Measurements from ENCODE around the gene AK2.

DNA sequence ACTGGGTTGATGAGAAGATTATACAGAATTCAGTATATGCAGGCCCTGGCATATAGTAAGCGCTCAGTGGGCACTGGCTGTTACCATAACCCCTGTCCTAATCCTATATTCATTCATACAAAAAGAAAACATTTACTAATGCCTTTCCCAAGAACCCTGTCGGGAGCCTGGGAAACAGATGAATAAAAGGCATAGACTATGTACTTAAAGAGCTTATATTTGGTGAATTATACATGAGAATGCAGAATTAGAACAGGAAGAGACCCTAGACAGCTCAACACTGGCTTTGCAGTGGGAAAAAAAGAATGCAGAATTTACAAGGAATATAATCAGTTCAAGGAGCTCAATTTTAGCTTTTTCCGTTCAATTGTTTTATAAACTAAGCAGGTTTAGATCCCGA is 10.9 kb downstream of the AK2 start:
- TF ChIP-seq POLR2A (IDR thresholded peaks at IDR 0.05) = no peak
- TF ChIP-seq, protein P1, sequence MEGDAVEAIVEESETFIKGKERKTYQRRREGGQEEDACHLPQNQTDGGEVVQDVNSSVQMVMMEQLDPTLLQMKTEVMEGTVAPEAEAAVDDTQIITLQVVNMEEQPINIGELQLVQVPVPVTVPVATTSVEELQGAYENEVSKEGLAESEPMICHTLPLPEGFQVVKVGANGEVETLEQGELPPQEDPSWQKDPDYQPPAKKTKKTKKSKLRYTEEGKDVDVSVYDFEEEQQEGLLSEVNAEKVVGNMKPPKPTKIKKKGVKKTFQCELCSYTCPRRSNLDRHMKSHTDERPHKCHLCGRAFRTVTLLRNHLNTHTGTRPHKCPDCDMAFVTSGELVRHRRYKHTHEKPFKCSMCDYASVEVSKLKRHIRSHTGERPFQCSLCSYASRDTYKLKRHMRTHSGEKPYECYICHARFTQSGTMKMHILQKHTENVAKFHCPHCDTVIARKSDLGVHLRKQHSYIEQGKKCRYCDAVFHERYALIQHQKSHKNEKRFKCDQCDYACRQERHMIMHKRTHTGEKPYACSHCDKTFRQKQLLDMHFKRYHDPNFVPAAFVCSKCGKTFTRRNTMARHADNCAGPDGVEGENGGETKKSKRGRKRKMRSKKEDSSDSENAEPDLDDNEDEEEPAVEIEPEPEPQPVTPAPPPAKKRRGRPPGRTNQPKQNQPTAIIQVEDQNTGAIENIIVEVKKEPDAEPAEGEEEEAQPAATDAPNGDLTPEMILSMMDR (IDR thresholded peaks at IDR 0.05) = no peak
- no peak for TF ChIP-seq POLR2AphosphoS5 (IDR thresholded peaks at IDR 0.05)
